K562 (cell line): ENCODE measurements around the gene AGAP1. TPM values are rescaled to one million over a fixed set of nuclear protein-coding genes. Genes with fewer than 3 reads are reported as not detected.

ENCODE experiments used
- ATAC-seq: fragments of 200-7000 bp; cut with Tn5 transposase; 3 replicates; pipeline ENCODE4 v1.9.1; 2020; ENCODE audit warnings: moderate library complexity
- BruUV-seq: library from RNA; stranded (reverse); fragments of 400-500 nt; replicated peaks from 2 replicates; lab custom pipeline; 2021; lab: Mats Ljungman, UMichigan
- CTCF ChIA-PET: fragments of 300-600 bp; formaldehyde crosslinking; extraction: SDS; loops from one replicate; lab custom pipeline; 2021; ENCODE audit warnings: low intra/inter-chr PET ratio; lab: Yijun Ruan, JAX
- POLR2A ChIA-PET: fragments of 300-600, 350-650 bp; sonication (Branson Sonifier 250); formaldehyde crosslinking; extraction: SDS; loops from one replicate; lab custom pipeline; 2021; ENCODE audit warnings: antibody characterized with exemption, inconsistent platforms; lab: Yijun Ruan, JAX
- DNase-seq, 4 experiments: peaks; one replicate each; pipeline versions ENCODE4 v3.0.0 to v3.0.0-alpha.2; 2011 to 2018; ENCODE audit warnings: low spot score in 3 of 4, mixed read lengths in 3 of 4; ENCODE audit errors: extremely low read depth in 1 of 4
- FAIRE-seq: peaks from 2 replicates; lab custom pipeline; 2011; peaks lifted over from hg19 to GRCh38; lab: Jason Lieb, UNC
- H2AFZ ChIP-seq: 2 replicates; pipeline ENCODE4 v1.6.0; 2011; ENCODE audit warnings: low read depth, low read length, control low read depth, inconsistent platforms
- H3K27ac ChIP-seq: fragments of 200-600 bp; 3 replicates; pipeline ENCODE4 v1.8.0; 2011; ENCODE audit warnings: low read depth, mild to moderate bottlenecking, control low read depth, inconsistent platforms, low read length, moderate library complexity, mixed read lengths; ENCODE audit errors: extremely low read depth
- H3K27me3 ChIP-seq, 2 experiments: fragments of 300-600 bp in 1 of 2; 2 replicates in 1 of 2; 3 replicates in 1 of 2; pipeline versions ENCODE4 v1.6.0 to v1.8.0; 2011; ENCODE audit warnings: inconsistent platforms in 2 of 2, low read length in 2 of 2, mild to moderate bottlenecking in 1 of 2, mixed read lengths in 1 of 2, moderate library complexity in 1 of 2; ENCODE audit not compliant: control insufficient read depth in 2 of 2, insufficient read depth in 2 of 2
- H3K36me3 ChIP-seq: fragments of 300-600 bp; 3 replicates; pipeline ENCODE4 v1.8.0; 2011; ENCODE audit warnings: mild to moderate bottlenecking, low read length, inconsistent platforms; ENCODE audit not compliant: control insufficient read depth, insufficient read depth
- H3K4me1 ChIP-seq, 2 experiments: fragments of 200-600 bp in 1 of 2; replicated peaks in 1 of 2; 2 replicates in 1 of 2; 3 replicates in 1 of 2; pipeline versions ENCODE4 v1.5.1 to v1.8.0; 2011; ENCODE audit warnings: inconsistent platforms in 2 of 2, low read length in 2 of 2, mild to moderate bottlenecking in 1 of 2, mixed read lengths in 1 of 2, moderate library complexity in 1 of 2; ENCODE audit not compliant: control insufficient read depth in 2 of 2, insufficient read depth in 2 of 2
- H3K4me2 ChIP-seq: 2 replicates; pipeline ENCODE4 v1.6.1; 2011; ENCODE audit warnings: low read length, control low read depth, inconsistent platforms, mixed read lengths; ENCODE audit not compliant: insufficient read depth
- H3K4me3 ChIP-seq: fragments of 200-600 bp; sonication (generic), shearing (Covaris generic); 2 replicates; pipeline ENCODE4 v1.5.1; 2016; ENCODE audit warnings: control low read depth, inconsistent platforms
- H3K79me2 ChIP-seq: fragments of 200-600 bp; 3 replicates; pipeline ENCODE4 v1.8.0; 2011; ENCODE audit warnings: low read length, inconsistent platforms; ENCODE audit not compliant: control insufficient read depth, insufficient read depth
- H3K9ac ChIP-seq, 2 experiments: 2 replicates each; pipeline versions ENCODE4 v1.6.0 to v1.6.1; 2011; ENCODE audit warnings: low read depth in 2 of 2, low read length in 2 of 2, control low read depth in 1 of 2, inconsistent platforms in 1 of 2, mild to moderate bottlenecking in 1 of 2, mixed read lengths in 1 of 2; ENCODE audit not compliant: insufficient read depth in 1 of 2
- H3K9me1 ChIP-seq: one replicate; pipeline ENCODE4 v1.6.0; 2011; ENCODE audit warnings: inconsistent platforms, mild to moderate bottlenecking, low read length, moderate library complexity; ENCODE audit not compliant: control insufficient read depth, insufficient read depth
- H3K9me3 ChIP-seq: replicated peaks from 2 replicates; pipeline ENCODE4 v1.5.1; 2011; ENCODE audit warnings: low read depth, low read length, inconsistent platforms; ENCODE audit not compliant: control insufficient read depth, insufficient read depth
- H4K20me1 ChIP-seq: replicated peaks from 2 replicates; pipeline ENCODE4 v1.6.1; 2011; ENCODE audit warnings: low read length, inconsistent platforms, mixed read lengths; ENCODE audit not compliant: control insufficient read depth, insufficient read depth
- CBX1 ChIP-seq: sonication (generic); IDR thresholded peaks from 2 replicates; pipeline ENCODE4 v1.6.1; 2016; ENCODE audit warnings: antibody characterized with exemption, low read depth, mild to moderate bottlenecking
- ELF4 ChIP-seq: fragments of 450-650 bp; formaldehyde crosslinking; IDR thresholded peaks from 2 replicates; pipeline ENCODE4 v1.4.0; 2022; ENCODE audit warnings: missing genetic modification characterization
- ETV6 ChIP-seq, 3 experiments: fragments of 150-350 bp in 1 of 3; sonication (generic) in 1 of 3; formaldehyde crosslinking in 1 of 3; IDR thresholded peaks; 2 replicates each; pipeline versions ENCODE4 v1.6.1 to v1.8.0; 2014 to 2022; ENCODE audit warnings: borderline replicate concordance in 2 of 3, low read depth in 2 of 3, antibody characterized with exemption in 1 of 3, low read length in 1 of 3, mild to moderate bottlenecking in 1 of 3, missing genetic modification reagents in 1 of 3
- HNRNPK ChIP-seq: fragments of 200-400 bp; formaldehyde crosslinking; IDR thresholded peaks from one replicate; pipeline ENCODE4 v1.6.1; 2018; ENCODE audit warnings: mild to moderate bottlenecking, low read depth, low read length; ENCODE audit not compliant: poor library complexity, severe bottlenecking
- MIER1 ChIP-seq: fragments of 450-650 bp; IDR thresholded peaks from 2 replicates; pipeline ENCODE4 v1.6.1; 2016; ENCODE audit warnings: antibody characterized with exemption, mild to moderate bottlenecking, low read depth
- NFIX ChIP-seq: fragments of 250-450 bp; sonication (Bioruptor Pico); IDR thresholded peaks from 2 replicates; pipeline ENCODE4 v1.4.0; 2020; ENCODE audit warnings: low read depth, mild to moderate bottlenecking, moderate library complexity
- PHB2 ChIP-seq: fragments of 450-650 bp; IDR thresholded peaks from 2 replicates; pipeline ENCODE4 v1.6.1; 2017; ENCODE audit warnings: low read depth
- RBBP5 ChIP-seq: fragments of 200-600 bp; sonication (generic); IDR thresholded peaks from 2 replicates; pipeline ENCODE4 v1.6.1; 2012; ENCODE audit warnings: borderline replicate concordance, mild to moderate bottlenecking, low read length, control low read depth, inconsistent platforms; ENCODE audit not compliant: insufficient read depth, poor library complexity, severe bottlenecking
- TCF3 ChIP-seq: sonication (generic); formaldehyde crosslinking; IDR thresholded peaks from 2 replicates; pipeline ENCODE4 v1.4.0; 2020; ENCODE audit warnings: mild to moderate bottlenecking, missing genetic modification reagents
- XRCC4 ChIP-seq: IDR thresholded peaks from one replicate; pipeline ENCODE4 v1.6.1; 2011; ENCODE audit not compliant: insufficient read depth, insufficient read length; ENCODE audit errors: extremely low read depth
- ZNF253 ChIP-seq: fragments of 250-450 bp; sonication (Bioruptor Pico); conservative IDR thresholded peaks from 2 replicates; pipeline ENCODE4 v1.6.1; 2021; ENCODE audit warnings: mild to moderate bottlenecking
- ZNF41 ChIP-seq: fragments of 250-450 bp; sonication (Bioruptor Pico); conservative IDR thresholded peaks from 2 replicates; pipeline ENCODE4 v1.4.0; 2020; ENCODE audit warnings: mild to moderate bottlenecking
- ZNF57 ChIP-seq: fragments of 450-650 bp; formaldehyde crosslinking; IDR thresholded peaks from 2 replicates; pipeline ENCODE4 v1.4.0; 2020; ENCODE audit warnings: mild to moderate bottlenecking, moderate library complexity
- ZNF586 ChIP-seq: fragments of 450-650 bp; formaldehyde crosslinking; conservative IDR thresholded peaks from 2 replicates; pipeline ENCODE4 v1.4.0; 2020; ENCODE audit warnings: mild to moderate bottlenecking, moderate library complexity
- ZNF75A ChIP-seq: fragments of 450-650 bp; formaldehyde crosslinking; IDR thresholded peaks from 2 replicates; pipeline ENCODE4 v1.4.0; 2020; ENCODE audit warnings: mild to moderate bottlenecking
- WGBS: fragments of 100-300 bp; shearing (Covaris generic); methylation state at CpG from one replicate; pipeline ENCODE4 v1.1.6; 2016; ENCODE audit warnings: low coverage, mixed read lengths; ENCODE audit not compliant: insufficient coverage; ENCODE audit errors: missing lambda C conversion rate; 5-methylcytosine and 5-hydroxymethylcytosine counted together
- in situ Hi-C: fragments of 300-500 bp; cut with MboI; formaldehyde crosslinking; loops from 4 replicates; pipeline ENCODE4 v1.15.0; 2018; ENCODE audit warnings: inconsistent platforms, mixed read lengths
- intact Hi-C: fragments of 100-400 bp; cut with micrococcal nuclease; formaldehyde crosslinking; loops from 2 replicates; pipeline ENCODE4 v1.14.2; 2022
- polyA plus RNA-seq, 8 experiments: library from polyadenylated mRNA; depleted of rRNA in 4 of 8; stranded (reverse) in 5 of 8; unstranded in 3 of 8; fragments of >200 nt; fragmentation: Nextera tagmentation in 2 of 8; fragmentation: Illumina TruSeq in 1 of 8; extraction: Ambion mirVana in 2 of 8; extraction: Trizol in 1 of 8; gene quantifications; 2 replicates each; pipeline versions ENCODE4 v1.2.1 to v1.2.3, GENCODE V29; 2011 to 2014; ENCODE audit warnings: inconsistent platforms in 1 of 8, missing spikeins in 1 of 8
- total RNA-seq, 7 experiments: library from RNA; depleted of rRNA in 6 of 7; stranded (reverse); fragments of >200 nt in 6 of 7; fragmentation: Illumina TruSeq in 2 of 7; extraction: Trizol in 2 of 7; gene quantifications; 2 replicates each; pipeline versions ENCODE4 v1.2.1 to v1.2.3, GENCODE V29; 2011 to 2021; ENCODE audit warnings: low replicate concordance in 1 of 7
- TF ChIP-seq, protein P1 (sequence below): fragments of 450-650 bp; formaldehyde crosslinking; IDR thresholded peaks from 2 replicates; pipeline ENCODE4 v1.4.0; 2022; ENCODE audit warnings: missing genetic modification characterization
- TF ChIP-seq, protein P2 (sequence below): fragments of 200-800 bp; sonication (Bioruptor generic); IDR thresholded peaks from 2 replicates; pipeline ENCODE4 v1.6.1; 2017; ENCODE audit warnings: missing genetic modification characterization, missing compliant biosample characterization
- TF ChIP-seq, protein P3 (sequence below): fragments of 250-450 bp; sonication (Bioruptor Pico); IDR thresholded peaks from 2 replicates; pipeline ENCODE4 v1.4.0; 2020; ENCODE audit warnings: mild to moderate bottlenecking, moderate library complexity

Gene AGAP1
- total and polyA plus RNA-seq, 9 of the 15 experiments (the other 6 are each of a cell fraction or from before 2014, with no cell fraction given), result 1.3 to 24.0 (median 10.6) TPM

DNA sequence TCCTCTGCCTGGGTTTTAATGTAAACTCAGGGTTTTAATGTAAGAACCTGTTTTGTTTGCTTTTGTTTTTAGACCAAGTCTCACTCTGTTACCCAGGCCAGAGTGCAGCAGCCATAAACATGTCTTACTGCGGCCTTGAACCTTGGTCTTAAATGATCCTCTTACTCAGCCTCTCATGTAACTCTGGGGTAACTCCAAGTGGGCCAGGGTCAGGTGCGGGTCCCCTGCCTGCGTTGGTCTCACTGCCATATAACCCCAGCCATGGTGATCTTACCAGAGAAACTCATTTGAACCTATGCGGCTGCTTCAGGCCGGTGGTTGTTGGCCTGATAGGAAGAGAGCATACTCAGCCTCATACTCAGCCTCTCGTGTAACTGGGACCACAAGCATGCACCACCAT lies 89.3 kb downstream of the AGAP1 start:
- H3K36me3 ChIP-seq, result no peaks in the 10 kb centered on the region
- no peaks in the 10 kb centered on the region for H3K9me3 ChIP-seq
- no peak overlapping the region for H3K9ac ChIP-seq
- no peak overlapping the region for H2AFZ ChIP-seq
- H3K27ac ChIP-seq, result no peak overlapping the region
- FAIRE-seq, result no peak
- no TSS peak for BruUV-seq
- H3K4me1 ChIP-seq, result no peaks in the 10 kb centered on the region
- H3K4me3 ChIP-seq, result no peak overlapping the region
- H4K20me1 ChIP-seq, result peaks cover 24% of the 10 kb centered on the region
- no peaks in the 10 kb centered on the region for H3K27me3 ChIP-seq
- CTCF ChIA-PET, result no interaction called here
- POLR2A ChIA-PET, result no interaction called here
- no peaks in the 10 kb centered on the region for H3K9me1 ChIP-seq
- peaks cover 60% of the 10 kb centered on the region for H3K79me2 ChIP-seq
- no peak for ATAC-seq
- H3K4me2 ChIP-seq, result no peak overlapping the region
- TF ChIP-seq ELF4 (CRISPR knock-in tag), result no peak
- TF ChIP-seq ZNF586, result no peak
- TF ChIP-seq ZNF75A (CRISPR knock-in tag), result no peak
- TF ChIP-seq, protein P1, sequence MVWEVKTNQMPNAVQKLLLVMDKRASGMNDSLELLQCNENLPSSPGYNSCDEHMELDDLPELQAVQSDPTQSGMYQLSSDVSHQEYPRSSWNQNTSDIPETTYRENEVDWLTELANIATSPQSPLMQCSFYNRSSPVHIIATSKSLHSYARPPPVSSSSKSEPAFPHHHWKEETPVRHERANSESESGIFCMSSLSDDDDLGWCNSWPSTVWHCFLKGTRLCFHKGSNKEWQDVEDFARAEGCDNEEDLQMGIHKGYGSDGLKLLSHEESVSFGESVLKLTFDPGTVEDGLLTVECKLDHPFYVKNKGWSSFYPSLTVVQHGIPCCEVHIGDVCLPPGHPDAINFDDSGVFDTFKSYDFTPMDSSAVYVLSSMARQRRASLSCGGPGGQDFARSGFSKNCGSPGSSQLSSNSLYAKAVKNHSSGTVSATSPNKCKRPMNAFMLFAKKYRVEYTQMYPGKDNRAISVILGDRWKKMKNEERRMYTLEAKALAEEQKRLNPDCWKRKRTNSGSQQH, result no peak
- TF ChIP-seq, protein P2, sequence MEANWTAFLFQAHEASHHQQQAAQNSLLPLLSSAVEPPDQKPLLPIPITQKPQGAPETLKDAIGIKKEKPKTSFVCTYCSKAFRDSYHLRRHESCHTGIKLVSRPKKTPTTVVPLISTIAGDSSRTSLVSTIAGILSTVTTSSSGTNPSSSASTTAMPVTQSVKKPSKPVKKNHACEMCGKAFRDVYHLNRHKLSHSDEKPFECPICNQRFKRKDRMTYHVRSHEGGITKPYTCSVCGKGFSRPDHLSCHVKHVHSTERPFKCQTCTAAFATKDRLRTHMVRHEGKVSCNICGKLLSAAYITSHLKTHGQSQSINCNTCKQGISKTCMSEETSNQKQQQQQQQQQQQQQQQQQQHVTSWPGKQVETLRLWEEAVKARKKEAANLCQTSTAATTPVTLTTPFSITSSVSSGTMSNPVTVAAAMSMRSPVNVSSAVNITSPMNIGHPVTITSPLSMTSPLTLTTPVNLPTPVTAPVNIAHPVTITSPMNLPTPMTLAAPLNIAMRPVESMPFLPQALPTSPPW (CRISPR knock-in tag), result no peak
- TF ChIP-seq, protein P3, sequence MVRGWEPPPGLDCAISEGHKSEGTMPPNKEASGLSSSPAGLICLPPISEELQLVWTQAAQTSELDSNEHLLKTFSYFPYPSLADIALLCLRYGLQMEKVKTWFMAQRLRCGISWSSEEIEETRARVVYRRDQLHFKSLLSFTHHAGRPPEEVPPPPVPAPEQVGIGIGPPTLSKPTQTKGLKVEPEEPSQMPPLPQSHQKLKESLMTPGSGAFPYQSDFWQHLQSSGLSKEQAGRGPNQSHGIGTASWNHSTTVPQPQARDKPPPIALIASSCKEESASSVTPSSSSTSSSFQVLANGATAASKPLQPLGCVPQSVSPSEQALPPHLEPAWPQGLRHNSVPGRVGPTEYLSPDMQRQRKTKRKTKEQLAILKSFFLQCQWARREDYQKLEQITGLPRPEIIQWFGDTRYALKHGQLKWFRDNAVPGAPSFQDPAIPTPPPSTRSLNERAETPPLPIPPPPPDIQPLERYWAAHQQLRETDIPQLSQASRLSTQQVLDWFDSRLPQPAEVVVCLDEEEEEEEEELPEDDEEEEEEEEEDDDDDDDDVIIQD (CRISPR knock-in tag), result no peak
- no peak for TF ChIP-seq CBX1
- no peak for TF ChIP-seq HNRNPK
- TF ChIP-seq ZNF57 (CRISPR knock-in tag), result no peak
- no peak for TF ChIP-seq ZNF41 (CRISPR knock-in tag)
- TF ChIP-seq ETV6 (IDR thresholded peaks at IDR 0.05; ENCODE audit: borderline replicate concordance in 1 of 2, low read depth in 2 of 2, low read length in 1 of 2), result no peak
- no peak for TF ChIP-seq ETV6 (CRISPR knock-in tag; IDR thresholded peaks at IDR 0.05; ENCODE audit: borderline replicate concordance)
- no peak for TF ChIP-seq TCF3 (CRISPR knock-in tag)
- TF ChIP-seq MIER1, result no peak
- TF ChIP-seq XRCC4, result no peak
- TF ChIP-seq NFIX (CRISPR knock-in tag), result no peak
- TF ChIP-seq PHB2, result no peak
- TF ChIP-seq RBBP5, result no peak
- TF ChIP-seq ZNF253, result no peak
- 88% methylated on average over 4 of the region's 6 CpGs for WGBS
- intact Hi-C loops, result no loop called here
- no peak for DNase-seq
- in situ Hi-C loops, result loop anchor here (10.0 kb wide), 2 partner anchors 148 to 448 kb away; no protein-coding TSS in a partner anchor
